OCI-LY1 (cell line): ENCODE results near the gene LRMDA.

Source experiments
- H2AFZ ChIP-seq: fragments of 200-600 bp; sonication (generic), shearing (Covaris generic); 2 replicates; pipeline ENCODE4 v1.6.0; 2014; ENCODE audit warnings: antibody characterized with exemption, mild to moderate bottlenecking, low read length
- H3F3A ChIP-seq: fragments of 200-600 bp; sonication (generic), shearing (Covaris generic); 2 replicates; pipeline ENCODE4 v1.6.0; 2014; ENCODE audit warnings: mild to moderate bottlenecking, antibody characterized with exemption, low read length, moderate library complexity; ENCODE audit not compliant: insufficient read depth
- H3K27ac ChIP-seq: fragments of 200-600 bp; sonication (generic); 2 replicates; pipeline ENCODE4 v1.5.1; 2014; ENCODE audit warnings: low read length, mixed run types, mild to moderate bottlenecking, low read depth; ENCODE audit not compliant: poor library complexity, severe bottlenecking
- H3K27me3 ChIP-seq: fragments of 200-600 bp; sonication (generic); 2 replicates; pipeline ENCODE4 v1.6.0; 2014; ENCODE audit warnings: antibody characterized with exemption, mild to moderate bottlenecking, low read length, moderate library complexity; ENCODE audit not compliant: insufficient read depth
- H3K36me3 ChIP-seq: fragments of 200-600 bp; sonication (generic); 2 replicates; pipeline ENCODE4 v1.6.1; 2014; ENCODE audit warnings: mild to moderate bottlenecking, antibody characterized with exemption, low read length, moderate library complexity, mixed read lengths; ENCODE audit not compliant: insufficient read depth
- H3K4me1 ChIP-seq: fragments of 200-600 bp; sonication (generic); 2 replicates; pipeline ENCODE4 v1.5.1; 2014; ENCODE audit warnings: mild to moderate bottlenecking, low read length, moderate library complexity; ENCODE audit not compliant: insufficient read depth, severe bottlenecking
- H3K4me2 ChIP-seq: fragments of 200-600 bp; sonication (generic), shearing (Covaris generic); 2 replicates; pipeline ENCODE4 v1.6.1; 2014; ENCODE audit warnings: low read length
- H3K4me3 ChIP-seq: fragments of 200-600 bp; sonication (generic); 2 replicates; pipeline ENCODE4 v1.5.1; 2014; ENCODE audit warnings: low read length, low read depth, mild to moderate bottlenecking, mixed read lengths; ENCODE audit not compliant: poor library complexity, severe bottlenecking
- H3K79me2 ChIP-seq: fragments of 200-600 bp; shearing (Covaris generic); 2 replicates; pipeline ENCODE4 v1.6.1; 2016; ENCODE audit warnings: mixed run types, low read length, mixed read lengths; ENCODE audit not compliant: insufficient read depth
- H3K9ac ChIP-seq: fragments of 200-600 bp; sonication (generic), shearing (Covaris generic); 2 replicates; pipeline ENCODE4 v1.6.1; 2014; ENCODE audit warnings: mild to moderate bottlenecking, low read length, mixed read lengths
- H3K9me2 ChIP-seq: fragments of 200-600 bp; sonication (generic), shearing (Covaris generic); 2 replicates; pipeline ENCODE4 v1.6.1; 2014; ENCODE audit warnings: low read depth, mild to moderate bottlenecking, low read length, mixed read lengths
- H3K9me3 ChIP-seq: fragments of 200-600 bp; shearing (Covaris generic); 2 replicates; pipeline ENCODE4 v1.6.1; 2014; ENCODE audit warnings: low read length, mixed read lengths
- H4K20me1 ChIP-seq: fragments of 200-600 bp; sonication (generic), shearing (Covaris generic); 2 replicates; pipeline ENCODE4 v1.6.0; 2016; ENCODE audit warnings: mild to moderate bottlenecking, low read length; ENCODE audit not compliant: insufficient read depth
- CTCF ChIP-seq: fragments of 200-600 bp; sonication (generic), shearing (Covaris generic); IDR thresholded peaks from 2 replicates; pipeline ENCODE4 v1.5.1; 2017; ENCODE audit warnings: mild to moderate bottlenecking, antibody characterized with exemption, low read length, moderate library complexity, mixed read lengths
- EZH2 ChIP-seq: fragments of 200-600 bp; sonication (generic), shearing (Covaris generic); IDR thresholded peaks from 2 replicates; pipeline ENCODE4 v1.8.0; 2017; ENCODE audit warnings: borderline replicate concordance, mixed run types, mild to moderate bottlenecking, antibody characterized with exemption, low read length, moderate library complexity, mixed read lengths

Gene LRMDA

DNA sequence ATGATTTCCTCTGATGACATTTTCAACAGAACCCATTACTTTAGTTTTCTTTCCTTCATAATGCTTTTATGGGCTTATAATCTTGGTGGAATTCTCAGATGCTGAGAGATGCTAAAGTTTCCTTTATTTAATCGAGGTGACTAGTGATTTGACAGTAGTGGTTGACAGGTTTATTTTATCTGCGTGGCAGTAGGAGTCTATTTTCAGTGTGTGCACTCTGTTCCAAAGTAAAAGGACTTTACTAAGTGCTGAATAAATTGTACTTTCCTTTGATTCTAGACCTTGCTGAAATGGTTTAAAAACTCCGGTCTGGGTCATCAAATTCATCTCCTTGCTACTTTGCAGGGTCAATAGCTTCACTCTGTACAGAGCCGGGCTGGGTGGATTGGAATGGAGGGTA lies 900.3 kb downstream of the LRMDA start:
- H2AFZ ChIP-seq, result no peak overlapping the region
- no peaks in the 10 kb centered on the region for H3K4me1 ChIP-seq
- no peaks in the 10 kb centered on the region for H3K36me3 ChIP-seq
- no peak for TF ChIP-seq CTCF
- no peak for TF ChIP-seq EZH2
- no peaks in the 10 kb centered on the region for H3F3A ChIP-seq
- H3K9ac ChIP-seq, result no peak overlapping the region
- no peak overlapping the region for H3K4me3 ChIP-seq
- H3K9me3 ChIP-seq, result no peaks in the 10 kb centered on the region
- H4K20me1 ChIP-seq, result no peaks in the 10 kb centered on the region
- H3K9me2 ChIP-seq, result no peaks in the 10 kb centered on the region
- H3K27ac ChIP-seq, result no peak overlapping the region
- H3K79me2 ChIP-seq, result no peaks in the 10 kb centered on the region
- H3K27me3 ChIP-seq, result no peaks in the 10 kb centered on the region
- H3K4me2 ChIP-seq, result no peak overlapping the region

GRCh38 chr10:76333326-76333725 lies 901.9 kb downstream of the LRMDA start:
- TF ChIP-seq EZH2, result no peak
- no peak for TF ChIP-seq CTCF
- H3K9me3 ChIP-seq, result no peaks in the 10 kb centered on the region
- H3K4me3 ChIP-seq, result no peak overlapping the region
- no peak overlapping the region for H2AFZ ChIP-seq
- H3K27me3 ChIP-seq, result no peaks in the 10 kb centered on the region
- no peak overlapping the region for H3K27ac ChIP-seq
- H3K9ac ChIP-seq, result no peak overlapping the region
- no peaks in the 10 kb centered on the region for H3K4me1 ChIP-seq
- H3K36me3 ChIP-seq, result no peaks in the 10 kb centered on the region
- H4K20me1 ChIP-seq, result no peaks in the 10 kb centered on the region
- no peak overlapping the region for H3K4me2 ChIP-seq
- H3F3A ChIP-seq, result no peaks in the 10 kb centered on the region
- H3K79me2 ChIP-seq, result no peaks in the 10 kb centered on the region
- H3K9me2 ChIP-seq, result no peaks in the 10 kb centered on the region

GRCh38 chr10:76333796-76334195 lies 902.4 kb downstream of the LRMDA start:
- H3K9me3 ChIP-seq, result no peaks in the 10 kb centered on the region
- TF ChIP-seq CTCF, result no peak
- no peak for TF ChIP-seq EZH2
- H3K4me2 ChIP-seq, result no peak overlapping the region
- no peaks in the 10 kb centered on the region for H3K36me3 ChIP-seq
- H3K27ac ChIP-seq, result no peak overlapping the region
- no peaks in the 10 kb centered on the region for H3K9me2 ChIP-seq
- H2AFZ ChIP-seq, result no peak overlapping the region
- H3K4me1 ChIP-seq, result no peaks in the 10 kb centered on the region
- no peaks in the 10 kb centered on the region for H3K79me2 ChIP-seq
- H4K20me1 ChIP-seq, result no peaks in the 10 kb centered on the region
- no peak overlapping the region for H3K9ac ChIP-seq
- H3K4me3 ChIP-seq, result no peak overlapping the region
- H3K27me3 ChIP-seq, result no peaks in the 10 kb centered on the region
- H3F3A ChIP-seq, result no peaks in the 10 kb centered on the region
